ENCODE data around the gene TRAPPC3.

The TRAPPC3 gene

GRCh38 chr1:36124404-36125128, 24.7 kb downstream of the TRAPPC3 start:
- no peak for DNase-seq (ENCODE audit: low read depth)
- peak overlapping the region; percentile 25 for H3K4me3 ChIP-seq (ENCODE audit: low read depth, low read length)
- TF ChIP-seq CTCF (conservative IDR thresholded peaks at IDR 0.05; ENCODE audit: low read depth, low read length): no peak

GRCh38 chr1:36123356-36123755, 25.9 kb downstream of the TRAPPC3 start:
- peak; percentile 70 for DNase-seq (ENCODE audit: low read depth)
- TF ChIP-seq CTCF (conservative IDR thresholded peaks at IDR 0.05; ENCODE audit: low read depth, low read length): no peak
- no peak overlapping the region for H3K4me3 ChIP-seq (ENCODE audit: low read depth, low read length)

GRCh38 chr1:36122062-36123030, 26.9 kb downstream of the TRAPPC3 start:
- no peak overlapping the region for H3K4me3 ChIP-seq (ENCODE audit: low read depth, low read length)
- no peak for DNase-seq (ENCODE audit: low read depth)
- TF ChIP-seq CTCF (conservative IDR thresholded peaks at IDR 0.05; ENCODE audit: low read depth, low read length): no peak

GRCh38 chr1:36119456-36119855, 29.8 kb downstream of the TRAPPC3 start:
- no peak for TF ChIP-seq CTCF (conservative IDR thresholded peaks at IDR 0.05; ENCODE audit: low read depth, low read length)
- no peak overlapping the region for H3K4me3 ChIP-seq (ENCODE audit: low read depth, low read length)
- DNase-seq (ENCODE audit: low read depth): peak; percentile 37

GRCh38 chr1:36118447-36119204, 30.7 kb downstream of the TRAPPC3 start:
- no peak overlapping the region for H3K4me3 ChIP-seq (ENCODE audit: low read depth, low read length)
- no peak for TF ChIP-seq CTCF (conservative IDR thresholded peaks at IDR 0.05; ENCODE audit: low read depth, low read length)
- no peak for DNase-seq (ENCODE audit: low read depth)

GRCh38 chr1:36116901-36117300, 32.4 kb downstream of the TRAPPC3 start:
- no peak overlapping the region for H3K4me3 ChIP-seq (ENCODE audit: low read depth, low read length)
- no peak for TF ChIP-seq CTCF (conservative IDR thresholded peaks at IDR 0.05; ENCODE audit: low read depth, low read length)
- DNase-seq (ENCODE audit: low read depth): no peak
